HepG2 (cell line): ENCODE measurements around the gene DGCR8. TPM values are rescaled to one million over a fixed set of nuclear protein-coding genes. Genes with fewer than 3 reads are reported as not detected.

ENCODE experiments used
- GATAD2A ChIP-seq: IDR thresholded peaks from 2 replicates; pipeline ENCODE4 v1.6.1; 2016
- HMGA1 ChIP-seq: sonication (generic); formaldehyde crosslinking; conservative IDR thresholded peaks from 2 replicates; pipeline ENCODE4 v1.4.0; 2020; ENCODE audit warnings: missing genetic modification reagents
- MAX ChIP-seq: IDR thresholded peaks from 2 replicates; pipeline ENCODE4 v1.6.1; 2012; ENCODE audit warnings: inconsistent platforms
- PPARG ChIP-seq: conservative IDR thresholded peaks from 2 replicates; pipeline ENCODE4 v1.6.1; 2016; ENCODE audit warnings: missing biosample characterization, missing genetic modification reagents
- SYNCRIP ChIP-seq: fragments of 200-400 bp; formaldehyde crosslinking; IDR thresholded peaks from 2 replicates; pipeline ENCODE4 v1.6.1; 2018; ENCODE audit warnings: mild to moderate bottlenecking, low read depth, low read length; ENCODE audit not compliant: insufficient read depth
- ZBTB38 ChIP-seq: sonication (generic); formaldehyde crosslinking; IDR thresholded peaks from 2 replicates; pipeline ENCODE4 v1.5.1; 2020; ENCODE audit warnings: mild to moderate bottlenecking, missing genetic modification reagents
- ZHX2 ChIP-seq, 2 experiments: sonication (generic) in 1 of 2; formaldehyde crosslinking in 1 of 2; IDR thresholded peaks; 2 replicates each; pipeline versions ENCODE4 v1.6.1 to v1.9.0; 2014 to 2022; ENCODE audit warnings: antibody characterized with exemption in 1 of 2, borderline replicate concordance in 1 of 2, inconsistent platforms in 1 of 2, low read depth in 1 of 2, missing genetic modification reagents in 1 of 2
- ZNF574 ChIP-seq: sonication (generic); formaldehyde crosslinking; IDR thresholded peaks from 2 replicates; pipeline ENCODE4 v1.4.0; 2020; ENCODE audit warnings: missing genetic modification reagents
- ZNF639 ChIP-seq: conservative IDR thresholded peaks from 2 replicates; pipeline ENCODE4 v1.6.1; 2018; ENCODE audit warnings: missing genetic modification reagents
- ZNF710 ChIP-seq: sonication (generic); formaldehyde crosslinking; IDR thresholded peaks from 2 replicates; pipeline ENCODE4 v1.5.0; 2020; ENCODE audit warnings: mild to moderate bottlenecking, missing genetic modification reagents, borderline replicate concordance
- ZNF83 ChIP-seq: sonication (generic); formaldehyde crosslinking; IDR thresholded peaks from 2 replicates; pipeline ENCODE4 v1.4.0; 2020; ENCODE audit warnings: missing genetic modification reagents, mild to moderate bottlenecking, borderline replicate concordance
- polyA plus RNA-seq, 8 experiments: library from polyadenylated mRNA; depleted of rRNA in 3 of 8; stranded (reverse) in 7 of 8; unstranded in 1 of 8; fragments of >200 nt; fragmentation: Illumina TruSeq in 4 of 8; extraction: Trizol in 4 of 8; gene quantifications; 2 replicates each; pipeline versions ENCODE4 v1.2.1 to v1.2.3, GENCODE V29; 2011 to 2016; ENCODE audit warnings: low read depth in 4 of 8, missing spikeins in 1 of 8, mixed read lengths in 1 of 8; ENCODE audit not compliant: insufficient read depth in 1 of 8
- total RNA-seq, 5 experiments: library from RNA; depleted of rRNA; stranded (reverse); fragments of >200 nt; fragmentation: Illumina TruSeq; extraction: Trizol; gene quantifications; 2 replicates each; pipeline ENCODE4 v1.2.3, GENCODE V29; 2016; ENCODE audit warnings: low read depth in 1 of 5

Gene DGCR8
- total and polyA plus RNA-seq, 2 of the 13 experiments (the other 11 are each of a cell fraction or from before 2014, with no cell fraction given): 10.2 to 23.2 TPM

- TF ChIP-seq ZHX2 (IDR thresholded peaks at IDR 0.05; ENCODE audit: low read depth) (no peak), ZHX2 (CRISPR knock-in tag; IDR thresholded peaks at IDR 0.05; ENCODE audit: borderline replicate concordance) (no peak), GATAD2A (CRISPR knock-in tag) (no peak), ZNF639 (no peak), ZNF83 (CRISPR knock-in tag) (no peak), ZNF574 (CRISPR knock-in tag) (no peak), PPARG (CRISPR knock-in tag) (no peak), SYNCRIP (no peak), HMGA1 (CRISPR knock-in tag) (no peak), MAX (no peak), ZBTB38 (CRISPR knock-in tag) (no peak), ZNF710 (CRISPR knock-in tag) (no peak)
Measured at GRCh38 chr22:20069331-20070042, 10.6 kb upstream of the DGCR8 start (continued).
